WTC11 (cell line): ENCODE results near the gene MBP.

Experiments used
- CREM ChIP-seq: sonication (generic); formaldehyde crosslinking; IDR thresholded peaks from 2 replicates; pipeline ENCODE4 v1.8.1; 2022; ENCODE audit warnings: mild to moderate bottlenecking, missing genetic modification reagents, moderate library complexity
- FOXK1 ChIP-seq: sonication (generic); formaldehyde crosslinking; IDR thresholded peaks from 2 replicates; pipeline ENCODE4 v1.8.0; 2022; ENCODE audit warnings: mild to moderate bottlenecking, moderate library complexity, missing genetic modification reagents
- JUN ChIP-seq: sonication (generic); formaldehyde crosslinking; IDR thresholded peaks from 2 replicates; pipeline ENCODE4 v1.8.0; 2023; ENCODE audit warnings: mild to moderate bottlenecking, missing genetic modification reagents
- KAT7 ChIP-seq: sonication (generic); formaldehyde crosslinking; IDR thresholded peaks from 2 replicates; pipeline ENCODE4 v1.8.1; 2023; ENCODE audit warnings: missing genetic modification reagents, mild to moderate bottlenecking, borderline replicate concordance
- TEAD1 ChIP-seq: sonication (generic); formaldehyde crosslinking; IDR thresholded peaks from 2 replicates; pipeline ENCODE4 v1.8.0; 2022; ENCODE audit warnings: mild to moderate bottlenecking, missing genetic modification reagents
- TF ChIP-seq, protein P1 (sequence below): sonication (generic); formaldehyde crosslinking; IDR thresholded peaks from 2 replicates; pipeline ENCODE4 v1.8.1; 2022; ENCODE audit warnings: low read depth, missing genetic modification reagents, borderline replicate concordance
- TF ChIP-seq, protein P2 (sequence below): fragments of 200-600 bp; IDR thresholded peaks from 2 replicates; pipeline ENCODE4 v1.8.0; 2022; ENCODE audit warnings: antibody characterized with exemption
- TF ChIP-seq, protein P3 (sequence below): sonication (generic); formaldehyde crosslinking; conservative IDR thresholded peaks from 2 replicates; pipeline ENCODE4 v1.8.1; 2023; ENCODE audit warnings: mild to moderate bottlenecking, low read depth, missing genetic modification reagents, moderate library complexity
- TF ChIP-seq, protein P4 (sequence below): sonication (generic); formaldehyde crosslinking; conservative IDR thresholded peaks from 2 replicates; pipeline ENCODE4 v1.8.1; 2022; ENCODE audit warnings: mild to moderate bottlenecking, missing genetic modification reagents
- TF ChIP-seq, protein P5 (sequence below): sonication (generic); formaldehyde crosslinking; IDR thresholded peaks from 2 replicates; pipeline ENCODE4 v1.8.0; 2022; ENCODE audit warnings: mild to moderate bottlenecking, missing genetic modification reagents
- TF ChIP-seq, protein P6 (sequence below): sonication (generic); formaldehyde crosslinking; IDR thresholded peaks from 2 replicates; pipeline ENCODE4 v1.8.0; 2022; ENCODE audit warnings: mild to moderate bottlenecking, missing genetic modification reagents

DNA sequence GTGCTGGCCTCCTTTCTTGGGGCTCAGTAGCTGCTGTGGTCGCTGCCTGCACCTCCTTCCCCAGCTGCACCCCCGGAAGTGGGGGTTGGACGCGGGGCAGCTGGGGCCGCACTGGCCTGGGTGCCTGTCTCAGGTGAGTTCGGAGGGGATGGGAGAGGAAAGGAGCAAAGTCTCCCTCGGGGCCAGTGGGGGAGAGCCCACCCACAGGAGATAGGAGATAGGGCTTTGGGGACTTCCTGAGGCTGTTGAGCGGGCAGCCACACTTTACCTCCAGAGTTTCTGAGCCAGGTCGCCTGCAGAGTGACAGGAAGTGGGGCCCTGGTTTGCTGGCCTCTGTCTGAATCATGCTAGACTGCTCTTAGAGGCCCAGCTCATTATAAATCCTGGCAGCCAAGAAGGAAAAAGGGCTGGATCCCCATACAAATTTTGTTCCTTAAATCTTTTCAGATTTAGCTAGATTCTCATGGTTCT lies 8.1 kb downstream of the MBP start:
- TF ChIP-seq JUN (CRISPR knock-in tag): no peak
- TF ChIP-seq, protein P1, sequence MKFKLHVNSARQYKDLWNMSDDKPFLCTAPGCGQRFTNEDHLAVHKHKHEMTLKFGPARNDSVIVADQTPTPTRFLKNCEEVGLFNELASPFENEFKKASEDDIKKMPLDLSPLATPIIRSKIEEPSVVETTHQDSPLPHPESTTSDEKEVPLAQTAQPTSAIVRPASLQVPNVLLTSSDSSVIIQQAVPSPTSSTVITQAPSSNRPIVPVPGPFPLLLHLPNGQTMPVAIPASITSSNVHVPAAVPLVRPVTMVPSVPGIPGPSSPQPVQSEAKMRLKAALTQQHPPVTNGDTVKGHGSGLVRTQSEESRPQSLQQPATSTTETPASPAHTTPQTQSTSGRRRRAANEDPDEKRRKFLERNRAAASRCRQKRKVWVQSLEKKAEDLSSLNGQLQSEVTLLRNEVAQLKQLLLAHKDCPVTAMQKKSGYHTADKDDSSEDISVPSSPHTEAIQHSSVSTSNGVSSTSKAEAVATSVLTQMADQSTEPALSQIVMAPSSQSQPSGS: no peak
- no peak for TF ChIP-seq CREM
- TF ChIP-seq, protein P2, sequence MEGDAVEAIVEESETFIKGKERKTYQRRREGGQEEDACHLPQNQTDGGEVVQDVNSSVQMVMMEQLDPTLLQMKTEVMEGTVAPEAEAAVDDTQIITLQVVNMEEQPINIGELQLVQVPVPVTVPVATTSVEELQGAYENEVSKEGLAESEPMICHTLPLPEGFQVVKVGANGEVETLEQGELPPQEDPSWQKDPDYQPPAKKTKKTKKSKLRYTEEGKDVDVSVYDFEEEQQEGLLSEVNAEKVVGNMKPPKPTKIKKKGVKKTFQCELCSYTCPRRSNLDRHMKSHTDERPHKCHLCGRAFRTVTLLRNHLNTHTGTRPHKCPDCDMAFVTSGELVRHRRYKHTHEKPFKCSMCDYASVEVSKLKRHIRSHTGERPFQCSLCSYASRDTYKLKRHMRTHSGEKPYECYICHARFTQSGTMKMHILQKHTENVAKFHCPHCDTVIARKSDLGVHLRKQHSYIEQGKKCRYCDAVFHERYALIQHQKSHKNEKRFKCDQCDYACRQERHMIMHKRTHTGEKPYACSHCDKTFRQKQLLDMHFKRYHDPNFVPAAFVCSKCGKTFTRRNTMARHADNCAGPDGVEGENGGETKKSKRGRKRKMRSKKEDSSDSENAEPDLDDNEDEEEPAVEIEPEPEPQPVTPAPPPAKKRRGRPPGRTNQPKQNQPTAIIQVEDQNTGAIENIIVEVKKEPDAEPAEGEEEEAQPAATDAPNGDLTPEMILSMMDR: no peak
- TF ChIP-seq, protein P3, sequence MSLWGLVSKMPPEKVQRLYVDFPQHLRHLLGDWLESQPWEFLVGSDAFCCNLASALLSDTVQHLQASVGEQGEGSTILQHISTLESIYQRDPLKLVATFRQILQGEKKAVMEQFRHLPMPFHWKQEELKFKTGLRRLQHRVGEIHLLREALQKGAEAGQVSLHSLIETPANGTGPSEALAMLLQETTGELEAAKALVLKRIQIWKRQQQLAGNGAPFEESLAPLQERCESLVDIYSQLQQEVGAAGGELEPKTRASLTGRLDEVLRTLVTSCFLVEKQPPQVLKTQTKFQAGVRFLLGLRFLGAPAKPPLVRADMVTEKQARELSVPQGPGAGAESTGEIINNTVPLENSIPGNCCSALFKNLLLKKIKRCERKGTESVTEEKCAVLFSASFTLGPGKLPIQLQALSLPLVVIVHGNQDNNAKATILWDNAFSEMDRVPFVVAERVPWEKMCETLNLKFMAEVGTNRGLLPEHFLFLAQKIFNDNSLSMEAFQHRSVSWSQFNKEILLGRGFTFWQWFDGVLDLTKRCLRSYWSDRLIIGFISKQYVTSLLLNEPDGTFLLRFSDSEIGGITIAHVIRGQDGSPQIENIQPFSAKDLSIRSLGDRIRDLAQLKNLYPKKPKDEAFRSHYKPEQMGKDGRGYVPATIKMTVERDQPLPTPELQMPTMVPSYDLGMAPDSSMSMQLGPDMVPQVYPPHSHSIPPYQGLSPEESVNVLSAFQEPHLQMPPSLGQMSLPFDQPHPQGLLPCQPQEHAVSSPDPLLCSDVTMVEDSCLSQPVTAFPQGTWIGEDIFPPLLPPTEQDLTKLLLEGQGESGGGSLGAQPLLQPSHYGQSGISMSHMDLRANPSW (CRISPR knock-in tag): no peak
- no peak for TF ChIP-seq FOXK1 (CRISPR knock-in tag)
- TF ChIP-seq, protein P4, sequence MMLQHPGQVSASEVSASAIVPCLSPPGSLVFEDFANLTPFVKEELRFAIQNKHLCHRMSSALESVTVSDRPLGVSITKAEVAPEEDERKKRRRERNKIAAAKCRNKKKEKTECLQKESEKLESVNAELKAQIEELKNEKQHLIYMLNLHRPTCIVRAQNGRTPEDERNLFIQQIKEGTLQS (CRISPR knock-in tag): no peak
- TF ChIP-seq, protein P5, sequence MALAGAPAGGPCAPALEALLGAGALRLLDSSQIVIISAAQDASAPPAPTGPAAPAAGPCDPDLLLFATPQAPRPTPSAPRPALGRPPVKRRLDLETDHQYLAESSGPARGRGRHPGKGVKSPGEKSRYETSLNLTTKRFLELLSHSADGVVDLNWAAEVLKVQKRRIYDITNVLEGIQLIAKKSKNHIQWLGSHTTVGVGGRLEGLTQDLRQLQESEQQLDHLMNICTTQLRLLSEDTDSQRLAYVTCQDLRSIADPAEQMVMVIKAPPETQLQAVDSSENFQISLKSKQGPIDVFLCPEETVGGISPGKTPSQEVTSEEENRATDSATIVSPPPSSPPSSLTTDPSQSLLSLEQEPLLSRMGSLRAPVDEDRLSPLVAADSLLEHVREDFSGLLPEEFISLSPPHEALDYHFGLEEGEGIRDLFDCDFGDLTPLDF (CRISPR knock-in tag): no peak
- no peak for TF ChIP-seq KAT7 (CRISPR knock-in tag)
- no peak for TF ChIP-seq TEAD1
- TF ChIP-seq, protein P6, sequence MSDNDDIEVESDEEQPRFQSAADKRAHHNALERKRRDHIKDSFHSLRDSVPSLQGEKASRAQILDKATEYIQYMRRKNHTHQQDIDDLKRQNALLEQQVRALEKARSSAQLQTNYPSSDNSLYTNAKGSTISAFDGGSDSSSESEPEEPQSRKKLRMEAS: no peak
